ENCODE data around the gene C5orf15.

Gene C5orf15

DNA sequence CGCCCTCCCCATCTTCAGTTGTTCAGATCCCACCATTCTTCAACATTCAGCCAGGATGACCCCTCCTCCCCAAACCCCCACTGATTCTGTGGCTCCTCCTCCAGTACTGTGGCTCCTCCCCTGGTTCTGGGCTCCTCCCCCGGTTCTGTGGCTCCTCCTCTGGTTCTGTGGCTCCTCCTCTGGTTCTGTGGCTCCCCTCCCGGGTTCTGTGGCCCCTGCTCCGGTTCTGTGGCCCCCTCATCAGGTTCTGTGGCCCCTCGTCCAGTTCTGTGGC lies 32.8 kb downstream of the C5orf15 start:
- DNase-seq = no peak

DNA sequence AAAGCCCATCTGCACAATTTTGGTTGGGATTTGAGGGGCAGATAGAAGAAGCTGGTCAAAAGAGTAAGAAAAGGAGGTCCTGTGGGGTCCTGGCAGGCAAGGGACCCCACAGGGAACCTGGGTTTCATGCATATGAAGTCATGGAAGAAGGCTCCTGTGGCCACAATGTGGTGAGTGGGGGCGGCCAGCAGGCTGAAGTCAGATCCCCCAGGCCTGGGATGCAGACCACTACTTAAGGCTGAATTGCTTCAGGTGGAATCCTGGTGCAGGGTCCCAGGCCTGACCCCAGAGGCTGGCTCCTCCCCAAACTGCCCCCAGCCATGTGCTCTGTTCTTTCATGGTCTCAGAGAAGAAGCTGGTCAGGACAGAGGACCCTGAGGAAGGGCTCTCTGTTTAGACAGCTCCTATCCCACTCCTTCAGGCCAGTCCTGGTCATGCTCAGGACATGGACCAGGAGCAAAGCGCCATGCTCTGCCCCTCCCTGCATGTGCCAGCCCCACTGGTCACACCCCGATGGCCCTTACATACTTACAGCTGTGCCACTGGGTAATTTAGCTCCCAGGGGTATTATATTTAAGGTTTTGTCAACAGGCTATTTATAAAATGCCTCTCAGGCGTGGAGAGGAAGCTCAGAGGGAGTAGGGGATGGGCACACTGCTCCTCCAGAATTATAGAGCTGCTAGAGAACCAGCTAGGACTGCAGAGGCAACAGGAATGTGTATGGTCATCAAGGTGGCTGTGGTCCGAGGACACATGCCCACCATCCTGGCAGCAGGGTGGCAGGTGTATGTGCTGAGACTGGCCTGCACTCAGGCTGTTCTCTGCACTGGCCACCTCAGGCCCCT lies 33.4 kb downstream of the C5orf15 start:
- DNase-seq = peak; percentile 17

GRCh38 chr5:133934311-133934710 lies 34.1 kb downstream of the C5orf15 start:
- no peak for DNase-seq

- DNase-seq = no peak
Measured at GRCh38 chr5:133933670-133934295, 34.6 kb downstream of the C5orf15 start.

DNA sequence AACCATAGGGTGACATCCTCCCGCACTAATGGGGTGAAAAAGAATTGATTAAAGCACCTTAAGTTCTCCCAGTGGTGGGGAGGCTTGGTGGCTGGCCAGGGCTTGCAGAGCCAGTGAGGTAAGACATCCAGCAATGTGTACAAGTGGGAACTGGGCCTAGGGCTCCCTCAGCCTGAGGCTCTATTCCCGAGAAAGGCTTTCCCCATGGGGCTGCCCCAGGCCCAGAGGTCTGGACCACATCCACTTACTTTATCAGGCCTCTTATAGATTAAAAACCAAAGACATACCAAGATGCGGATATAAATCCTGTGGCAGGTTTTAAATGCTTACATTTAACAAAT lies 35.3 kb downstream of the C5orf15 start:
- no peak for DNase-seq

- no peak for DNase-seq
Measured at GRCh38 chr5:133932441-133933168, 35.8 kb downstream of the C5orf15 start.

DNA sequence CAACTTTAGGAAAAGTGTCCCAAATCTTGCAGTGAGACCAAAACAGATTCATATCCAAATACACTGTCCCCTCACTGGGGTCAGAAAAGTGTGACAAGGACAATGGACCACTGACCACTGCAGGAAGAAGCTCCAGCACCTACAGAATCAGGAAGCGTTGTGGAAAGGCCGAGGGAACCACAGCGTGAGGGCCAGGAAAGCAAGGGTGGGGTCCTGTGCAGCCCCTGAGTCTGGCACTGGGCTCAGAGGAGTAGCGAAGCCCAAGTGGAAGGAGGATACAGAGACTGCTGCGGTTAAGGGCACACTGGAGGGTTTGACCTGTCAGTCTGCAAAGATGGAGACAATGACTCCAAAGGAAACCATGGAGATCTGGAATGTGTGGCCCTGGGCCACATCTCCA lies 36.9 kb downstream of the C5orf15 start:
- no peak for DNase-seq

DNA sequence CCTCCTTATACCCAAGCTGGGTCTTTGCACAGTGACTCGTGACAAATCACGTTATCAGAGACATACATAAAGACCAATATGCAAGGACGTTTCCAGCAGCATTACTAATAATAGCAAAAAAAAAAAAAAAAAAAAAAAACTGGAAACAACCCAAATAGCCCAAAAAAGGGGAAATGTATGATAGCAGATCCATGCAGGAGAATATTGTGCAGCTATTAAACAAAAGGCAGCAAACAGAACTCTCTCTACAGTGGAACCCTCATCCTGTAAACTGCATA lies 37.7 kb downstream of the C5orf15 start:
- DNase-seq = no peak

- no peak for DNase-seq
Measured at GRCh38 chr5:133930061-133930812, 38.2 kb downstream of the C5orf15 start.

DNA sequence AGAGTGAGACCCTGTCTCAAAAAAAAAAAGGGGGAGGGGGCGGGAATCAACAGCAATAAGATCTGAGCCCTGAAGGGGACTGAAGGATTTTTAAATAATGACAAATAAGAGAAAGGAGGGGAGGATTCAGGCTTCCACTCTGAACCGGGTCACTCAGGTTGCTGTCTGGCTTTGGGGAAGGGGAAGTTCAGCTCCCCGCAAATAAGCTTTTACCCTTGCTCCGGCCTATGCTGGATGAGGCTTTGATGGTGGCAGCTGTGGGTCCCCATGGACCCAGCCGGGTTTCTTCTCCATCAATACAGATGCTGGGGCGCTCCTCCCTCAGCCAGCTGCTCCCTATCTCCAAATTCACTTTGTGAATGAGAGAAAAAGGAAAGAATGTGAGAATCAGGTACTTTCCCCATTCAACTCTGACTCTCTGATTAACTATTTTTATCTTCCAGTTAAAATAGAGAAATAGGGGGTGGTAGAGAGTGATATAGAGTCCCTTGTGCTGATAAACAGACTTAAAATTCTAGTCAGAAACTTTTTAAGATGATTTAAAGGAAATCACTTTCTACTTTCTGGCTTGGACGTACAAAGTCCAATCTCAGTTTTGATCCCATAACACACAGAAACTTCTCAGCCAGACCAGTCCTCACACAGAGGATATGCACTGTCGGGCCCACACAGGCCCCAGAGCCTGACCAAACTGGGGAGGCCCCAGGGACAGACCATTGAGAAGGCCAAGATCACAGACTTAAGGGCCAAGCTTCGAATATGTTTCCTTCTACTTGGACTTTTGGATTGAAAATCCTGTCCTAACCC lies 39.6 kb downstream of the C5orf15 start:
- no peak for DNase-seq

DNA sequence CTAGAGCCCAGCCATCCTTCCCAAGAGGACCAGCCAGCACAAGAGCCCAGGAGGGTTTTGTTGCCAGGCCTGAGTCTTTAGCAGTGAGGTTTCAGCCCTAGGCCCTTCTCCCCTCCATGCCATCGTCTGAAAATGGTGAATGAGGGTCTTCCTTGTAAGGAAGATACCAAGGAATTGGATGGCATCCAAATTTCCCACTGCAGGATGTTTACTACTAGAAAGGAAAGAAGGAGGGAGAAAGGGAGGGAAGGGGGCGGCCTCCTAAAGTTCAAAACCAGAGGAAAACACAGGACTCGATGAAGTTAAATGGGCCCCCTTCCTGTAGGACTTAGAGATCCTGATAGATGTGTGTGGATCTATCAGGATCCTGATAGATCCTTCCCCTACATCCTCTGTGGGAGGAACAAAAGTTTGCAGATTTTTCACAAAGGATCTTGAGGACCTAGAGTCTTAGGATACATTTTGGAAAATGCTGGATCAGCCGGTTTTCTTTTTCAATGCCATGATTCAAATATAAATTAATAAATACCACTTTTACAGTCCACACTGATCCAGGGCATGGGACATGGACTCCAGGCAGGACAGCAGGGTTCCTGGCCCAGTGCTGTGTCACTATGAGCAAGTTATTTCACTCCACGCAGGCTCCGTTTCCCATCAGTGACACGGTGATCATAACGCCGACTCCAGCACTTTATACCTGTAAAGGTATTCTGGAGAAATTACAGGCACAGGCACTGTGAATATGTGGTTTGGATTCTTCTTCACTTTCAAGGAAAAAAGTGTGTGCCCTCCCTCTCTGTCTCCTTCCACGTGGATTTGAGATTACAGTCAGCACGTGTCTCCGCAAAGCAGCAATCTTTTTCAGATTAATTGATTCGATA lies 40.9 kb downstream of the C5orf15 start:
- no peak for DNase-seq

DNA sequence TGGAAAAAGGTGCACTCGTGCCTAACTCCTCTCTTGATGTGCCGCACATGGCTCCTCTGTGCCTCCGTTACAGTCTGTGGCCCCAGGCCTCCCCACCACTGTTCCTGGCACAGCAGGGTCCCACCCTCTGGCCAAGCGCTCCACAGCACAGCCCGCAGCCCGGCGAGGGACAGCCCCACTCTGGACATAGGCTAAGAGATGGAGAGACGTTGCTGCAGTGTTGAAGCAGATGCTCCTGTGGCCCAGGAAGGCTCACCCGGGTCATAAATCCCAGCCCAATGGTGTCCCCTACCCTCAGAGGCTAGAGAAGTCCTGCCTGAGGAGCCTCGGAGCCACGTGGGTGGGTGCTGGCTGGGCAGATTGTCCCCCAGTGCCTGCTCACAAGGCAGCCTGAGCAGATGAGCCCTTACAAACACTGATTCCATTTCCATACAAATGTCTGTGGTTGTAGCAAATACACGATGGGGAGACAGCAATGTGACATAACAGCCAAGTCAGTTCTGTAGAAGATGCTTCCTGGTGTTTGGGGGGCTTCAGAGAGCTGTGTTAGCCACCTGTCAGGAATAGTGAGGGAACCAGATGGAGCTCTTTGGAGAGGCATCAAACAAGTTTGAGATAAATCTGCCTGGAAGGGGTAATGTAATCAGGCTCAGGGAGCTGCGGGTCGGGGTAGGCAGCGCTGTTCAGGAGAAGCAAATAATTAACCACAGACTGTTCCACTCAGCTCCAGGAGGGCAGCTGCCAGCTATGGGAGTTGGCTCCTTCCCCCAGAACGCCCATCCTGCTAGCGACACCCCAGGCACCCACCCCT lies 41.7 kb downstream of the C5orf15 start:
- peak; percentile 9 for DNase-seq

GRCh38 chr5:133925866-133926488 lies 42.4 kb downstream of the C5orf15 start:
- no peak for DNase-seq

DNA sequence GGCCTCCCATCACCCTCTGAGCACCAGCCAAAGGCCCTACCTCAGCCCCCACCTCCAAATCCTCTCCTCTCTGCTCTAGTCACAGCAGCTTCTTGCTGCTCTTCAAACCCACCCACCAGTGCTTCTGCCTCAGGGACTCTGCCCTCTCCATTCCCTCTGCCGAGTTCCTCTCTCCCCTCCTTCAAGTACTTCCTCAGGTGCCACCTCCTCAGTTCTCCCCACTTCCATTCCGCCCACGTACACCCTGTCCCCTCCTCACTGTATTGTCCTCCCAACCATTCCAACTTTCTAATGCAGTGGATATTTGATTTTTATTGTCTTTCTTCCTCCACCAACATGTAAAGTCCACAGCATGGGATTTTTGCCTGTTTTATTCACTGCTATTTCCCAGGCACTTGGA lies 43.2 kb downstream of the C5orf15 start:
- peak; percentile 23 for DNase-seq

DNA sequence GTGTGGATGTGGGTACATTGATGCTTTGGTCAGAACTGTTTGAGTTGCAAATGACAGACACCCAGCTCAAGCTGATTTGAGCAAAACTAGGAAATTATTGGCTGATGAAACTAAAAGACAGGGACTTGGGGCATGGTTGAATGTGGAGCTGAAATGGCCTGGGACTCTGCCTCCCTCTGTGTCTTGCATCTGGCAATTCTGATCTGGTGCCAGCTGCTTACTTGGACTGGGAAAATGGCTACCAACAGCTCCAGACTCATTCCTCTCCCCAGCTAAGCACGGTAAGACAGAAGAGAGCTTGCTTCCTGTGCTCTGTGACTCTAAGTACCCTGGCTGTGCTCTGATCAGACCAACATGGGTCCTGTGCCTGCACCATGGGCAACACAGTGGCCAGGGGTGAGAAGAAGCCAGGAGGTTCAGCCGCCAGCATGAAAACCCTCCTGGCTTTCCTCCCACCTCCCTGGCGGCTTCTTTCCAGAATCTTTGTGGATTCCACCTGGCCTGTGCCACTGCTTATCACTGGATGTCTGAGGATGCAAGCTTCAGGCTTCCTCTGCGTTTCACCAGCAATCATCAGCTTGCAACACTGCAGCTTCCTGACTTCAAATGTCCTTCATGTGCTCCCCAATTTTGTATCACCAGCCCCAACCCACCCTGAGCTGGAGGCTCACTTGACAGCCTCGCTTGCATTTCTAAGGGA lies 44.1 kb downstream of the C5orf15 start:
- DNase-seq = peak; percentile 49

DNA sequence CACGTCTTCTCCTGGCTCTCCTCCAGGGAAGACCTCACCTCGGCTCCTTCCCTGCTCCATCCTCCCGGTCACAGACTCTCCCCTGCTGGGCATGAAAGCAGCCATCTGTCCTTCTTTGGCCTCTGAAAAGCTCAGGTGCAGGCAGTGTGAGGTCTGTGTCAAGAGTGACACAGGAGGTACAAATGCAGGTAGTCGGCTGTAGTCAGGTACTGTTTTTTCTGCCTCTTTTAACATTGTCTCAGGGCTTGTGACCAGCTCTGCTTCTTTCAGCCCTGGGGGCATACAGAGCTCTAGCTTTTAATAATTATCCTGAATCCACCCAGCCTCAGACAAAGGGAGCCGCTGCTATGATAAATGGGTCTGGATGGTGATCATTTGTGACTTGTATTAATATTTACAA lies 46.4 kb downstream of the C5orf15 start:
- no peak for DNase-seq

DNA sequence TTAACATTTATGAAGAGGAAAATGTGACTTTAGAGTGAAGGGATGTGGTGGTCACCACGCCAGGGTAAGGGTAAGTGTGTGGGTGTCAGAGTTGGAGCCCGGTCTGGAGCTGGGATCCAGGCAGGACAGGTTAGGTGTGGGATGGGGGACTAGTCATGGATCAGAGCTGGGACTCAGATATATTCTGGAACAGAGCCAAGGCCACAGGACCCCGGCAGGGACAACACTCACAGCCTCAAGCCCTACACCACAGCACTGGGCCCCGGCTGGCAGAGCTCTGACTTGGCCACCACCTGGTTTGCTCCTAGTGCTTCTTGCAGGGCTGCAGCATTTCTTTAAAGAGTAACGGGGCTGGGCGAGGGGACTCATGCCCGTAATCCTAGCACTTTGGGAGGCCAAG lies 47.4 kb downstream of the C5orf15 start:
- DNase-seq = no peak

DNA sequence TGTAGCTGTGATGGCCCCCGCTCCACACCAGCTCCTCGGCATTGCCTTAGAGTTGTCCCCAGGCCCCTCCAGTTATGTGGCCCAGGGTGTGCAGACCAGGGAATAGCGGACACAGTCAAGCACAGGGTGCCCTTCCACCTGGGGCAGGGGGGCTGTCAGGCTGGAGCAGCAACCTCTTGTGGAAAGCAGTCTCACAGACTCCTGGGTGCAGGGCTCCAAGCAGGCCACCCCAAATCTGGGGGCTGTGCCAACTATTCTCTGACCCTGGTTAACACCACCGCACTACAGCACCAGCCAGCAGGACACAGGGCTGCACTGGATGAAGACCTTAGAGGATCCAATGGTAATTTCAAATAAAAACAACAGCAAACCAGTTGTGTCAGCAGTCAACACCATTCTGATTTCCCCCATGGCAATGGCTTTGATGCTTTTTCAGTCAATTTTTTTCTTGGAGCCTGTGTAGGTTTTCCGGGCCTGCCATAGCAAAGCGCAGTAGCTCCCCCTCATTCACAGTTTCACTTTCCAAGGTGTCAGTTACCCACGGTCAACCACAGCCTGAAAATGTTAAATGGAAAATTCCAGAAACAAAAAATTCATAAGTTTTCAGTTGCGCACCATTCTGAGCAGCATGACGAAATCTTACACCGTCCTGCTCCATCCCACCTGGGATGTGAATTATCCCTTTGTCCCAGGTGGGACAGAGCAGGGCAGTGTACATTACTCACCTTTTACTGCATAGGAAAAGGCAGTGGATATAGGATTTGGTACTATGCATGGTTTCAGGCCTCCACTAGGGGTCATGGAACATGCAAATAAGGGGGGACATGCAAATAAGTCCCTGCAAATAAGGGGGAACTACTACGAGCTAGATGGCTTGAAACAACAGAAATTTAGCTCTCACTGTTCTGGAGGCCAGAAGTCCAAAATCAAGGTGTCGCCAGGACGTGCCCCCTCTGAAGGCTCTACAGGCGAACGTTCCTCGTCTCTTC lies 49.0 kb downstream of the C5orf15 start:
- no peak for DNase-seq

- no peak for DNase-seq
Measured at GRCh38 chr5:133918731-133919130, 49.7 kb downstream of the C5orf15 start.
